ENCODE data around the gene MASP2. TPM values are rescaled to one million over a fixed set of nuclear protein-coding genes. Genes with fewer than 3 reads are reported as not detected.
"Not testable (repeated sequence)": the region's sequence is repeated elsewhere in the genome, so short reads cannot be mapped to it uniquely, and the experiment has no call there.

The MASP2 gene
- total RNA-seq, 6 experiments from 2014 or later: 144 to 222 (median 185) TPM

GRCh38 chr1:11067716-11068599 lies 20.9 kb upstream of the MASP2 start:
- no peaks in the 10 kb centered on the region for H3K9me3 ChIP-seq
- H3K4me3 ChIP-seq: no peak overlapping the region
- 70% methylated on average over 5 of the region's 18 CpGs for WGBS (ENCODE audit: insufficient coverage, low coverage, low lambda C conversion rate, missing lambda C conversion rate)
- no peaks in the 10 kb centered on the region for H3K4me1 ChIP-seq
- DNase-seq: peak in 1 of 3 donors; percentile 28
- TF ChIP-seq, protein P1, sequence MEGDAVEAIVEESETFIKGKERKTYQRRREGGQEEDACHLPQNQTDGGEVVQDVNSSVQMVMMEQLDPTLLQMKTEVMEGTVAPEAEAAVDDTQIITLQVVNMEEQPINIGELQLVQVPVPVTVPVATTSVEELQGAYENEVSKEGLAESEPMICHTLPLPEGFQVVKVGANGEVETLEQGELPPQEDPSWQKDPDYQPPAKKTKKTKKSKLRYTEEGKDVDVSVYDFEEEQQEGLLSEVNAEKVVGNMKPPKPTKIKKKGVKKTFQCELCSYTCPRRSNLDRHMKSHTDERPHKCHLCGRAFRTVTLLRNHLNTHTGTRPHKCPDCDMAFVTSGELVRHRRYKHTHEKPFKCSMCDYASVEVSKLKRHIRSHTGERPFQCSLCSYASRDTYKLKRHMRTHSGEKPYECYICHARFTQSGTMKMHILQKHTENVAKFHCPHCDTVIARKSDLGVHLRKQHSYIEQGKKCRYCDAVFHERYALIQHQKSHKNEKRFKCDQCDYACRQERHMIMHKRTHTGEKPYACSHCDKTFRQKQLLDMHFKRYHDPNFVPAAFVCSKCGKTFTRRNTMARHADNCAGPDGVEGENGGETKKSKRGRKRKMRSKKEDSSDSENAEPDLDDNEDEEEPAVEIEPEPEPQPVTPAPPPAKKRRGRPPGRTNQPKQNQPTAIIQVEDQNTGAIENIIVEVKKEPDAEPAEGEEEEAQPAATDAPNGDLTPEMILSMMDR (IDR thresholded peaks at IDR 0.05): no peak
- TF ChIP-seq POLR2A (IDR thresholded peaks at IDR 0.05): no peak
- peaks cover 0 to 55% (median 35%) of the 10 kb centered on the region in 4 donors for H3K36me3 ChIP-seq
- H3K27me3 ChIP-seq: no peaks in the 10 kb centered on the region
- H3K27ac ChIP-seq: no peak overlapping the region
- intact Hi-C loops (cut with DNase I): no loop called here
- no peak for ATAC-seq

GRCh38 chr1:11065796-11066195 lies 18.8 kb upstream of the MASP2 start:
- no peak for ATAC-seq
- no CpG with 5 or more reads among the region's 1 CpG for WGBS (ENCODE audit: insufficient coverage, low coverage, low lambda C conversion rate, missing lambda C conversion rate)
- H3K4me1 ChIP-seq: peaks cover 0 to 7% (median 0%) of the 10 kb centered on the region in 4 donors

DNA sequence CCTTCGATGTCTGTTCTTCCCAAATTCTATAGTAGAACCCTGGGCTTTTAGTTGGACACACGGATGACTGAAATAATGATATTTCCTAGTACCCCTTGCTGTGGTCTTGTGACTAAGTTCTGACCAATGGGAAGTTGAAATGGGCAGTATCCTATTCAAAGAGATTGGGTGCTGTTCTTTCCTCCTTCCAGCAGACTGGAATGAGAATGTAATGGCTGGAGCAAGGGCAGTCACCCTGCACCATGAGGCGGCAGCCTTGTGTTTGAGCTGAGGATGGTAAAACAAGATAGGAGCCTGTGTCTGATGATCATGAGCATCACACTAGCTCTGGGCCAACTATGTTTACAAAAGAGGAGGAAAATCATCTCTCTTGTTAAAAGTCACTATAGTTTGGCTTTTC lies 17.9 kb upstream of the MASP2 start:
- Histone ChIP-seq H3K27me3 (no peaks in the 10 kb centered on the region), H3K9me3 (no peaks in the 10 kb centered on the region), H3K36me3 (peaks cover 0 to 39% (median 24%) of the 10 kb centered on the region in 4 donors), H3K27ac (no peak overlapping the region), H3K4me1 (peaks cover 0 to 7% (median 0%) of the 10 kb centered on the region in 4 donors), H3K4me3 (no peak overlapping the region)
- no peak for DNase-seq
- ATAC-seq: no peak
- intact Hi-C loops (cut with DNase I): no loop called here
- TF ChIP-seq, protein P1 (IDR thresholded peaks at IDR 0.05): no peak
- no peak for TF ChIP-seq POLR2A (IDR thresholded peaks at IDR 0.05)
- WGBS (ENCODE audit: insufficient coverage, low coverage, low lambda C conversion rate, missing lambda C conversion rate): 97% methylated on average over 3 of the region's 3 CpGs

More at GRCh38 chr1:11065796-11066195, 18.8 kb upstream of the MASP2 start:
- no peak overlapping the region for H3K27ac ChIP-seq
- peaks cover 0 to 39% (median 25%) of the 10 kb centered on the region in 4 donors for H3K36me3 ChIP-seq
- no peak for DNase-seq
- TF ChIP-seq POLR2A (IDR thresholded peaks at IDR 0.05): no peak
- TF ChIP-seq, protein P1 (IDR thresholded peaks at IDR 0.05): no peak
- no peaks in the 10 kb centered on the region for H3K9me3 ChIP-seq
- no peak overlapping the region for H3K4me3 ChIP-seq
- intact Hi-C loops (cut with DNase I): no loop called here
- H3K27me3 ChIP-seq: no peaks in the 10 kb centered on the region

- H3K9me3 ChIP-seq; intact Hi-C loops (cut with DNase I); DNase-seq; H3K4me3 ChIP-seq; H3K27me3 ChIP-seq; H3K4me1 ChIP-seq; ATAC-seq; H3K27ac ChIP-seq: not testable (repeated sequence)
- WGBS (ENCODE audit: insufficient coverage, low coverage, low lambda C conversion rate, missing lambda C conversion rate): 82% methylated on average over 9 of the region's 18 CpGs
- peaks cover 0 to 32% (median 21%) of the 10 kb centered on the region in 4 donors for H3K36me3 ChIP-seq
Measured at GRCh38 chr1:11063937-11064537, 17.0 kb upstream of the MASP2 start.

DNA sequence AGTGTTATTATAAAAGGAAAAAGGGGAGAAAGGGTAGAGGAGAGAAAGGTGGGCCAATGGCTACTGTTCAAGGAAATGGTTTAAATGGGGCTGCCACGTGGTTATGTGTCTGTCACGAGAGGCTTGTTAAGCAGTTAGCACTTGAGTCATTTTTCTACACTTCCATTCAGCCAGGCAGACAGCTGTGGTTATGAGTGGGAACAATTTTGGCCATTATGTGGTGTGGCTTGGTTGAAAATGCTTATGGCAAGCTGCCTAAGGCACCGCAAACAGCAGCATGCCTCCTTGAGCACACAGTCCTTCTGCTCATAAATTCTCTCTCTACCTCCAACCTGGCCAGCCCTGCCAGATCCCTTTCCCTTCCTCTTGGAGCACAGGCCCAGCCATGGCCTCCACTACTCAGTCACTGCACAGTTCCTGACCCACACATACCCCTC lies 15.9 kb upstream of the MASP2 start:
- WGBS (ENCODE audit: insufficient coverage, low coverage, low lambda C conversion rate, missing lambda C conversion rate): 44% methylated on average over 2 of the region's 3 CpGs
- no peak for ATAC-seq
- peaks cover 0 to 7% (median 3%) of the 10 kb centered on the region in 4 donors for H3K4me1 ChIP-seq

More for the DNA sequence above, 15.9 kb upstream of the MASP2 start:
- no peak for TF ChIP-seq POLR2A (IDR thresholded peaks at IDR 0.05)
- TF ChIP-seq, protein P1 (IDR thresholded peaks at IDR 0.05): no peak
- intact Hi-C loops (cut with DNase I): no loop called here
- H3K27ac ChIP-seq: no peak overlapping the region
- no peak for DNase-seq
- H3K27me3 ChIP-seq: no peaks in the 10 kb centered on the region
- H3K9me3 ChIP-seq: no peaks in the 10 kb centered on the region
- no peak overlapping the region for H3K4me3 ChIP-seq
- peaks cover 0 to 22% (median 13%) of the 10 kb centered on the region in 4 donors for H3K36me3 ChIP-seq
